Astrocyte (in vitro differentiated cells and primary cell): ENCODE measurements around the gene TRPV2.

Experiments used
- EZH2 ChIP-seq: IDR thresholded peaks from 2 replicates; pipeline ENCODE4 v1.6.1; 2012; ENCODE audit warnings: mild to moderate bottlenecking, low read length, inconsistent platforms; ENCODE audit not compliant: insufficient read depth
- TF ChIP-seq, protein P1 (sequence below): IDR thresholded peaks from 2 replicates; pipeline ENCODE4 v1.5.1; 2011; ENCODE audit warnings: low read depth, mild to moderate bottlenecking, inconsistent platforms, low read length, moderate library complexity; ENCODE audit not compliant: insufficient read depth

- TF ChIP-seq, protein P1, sequence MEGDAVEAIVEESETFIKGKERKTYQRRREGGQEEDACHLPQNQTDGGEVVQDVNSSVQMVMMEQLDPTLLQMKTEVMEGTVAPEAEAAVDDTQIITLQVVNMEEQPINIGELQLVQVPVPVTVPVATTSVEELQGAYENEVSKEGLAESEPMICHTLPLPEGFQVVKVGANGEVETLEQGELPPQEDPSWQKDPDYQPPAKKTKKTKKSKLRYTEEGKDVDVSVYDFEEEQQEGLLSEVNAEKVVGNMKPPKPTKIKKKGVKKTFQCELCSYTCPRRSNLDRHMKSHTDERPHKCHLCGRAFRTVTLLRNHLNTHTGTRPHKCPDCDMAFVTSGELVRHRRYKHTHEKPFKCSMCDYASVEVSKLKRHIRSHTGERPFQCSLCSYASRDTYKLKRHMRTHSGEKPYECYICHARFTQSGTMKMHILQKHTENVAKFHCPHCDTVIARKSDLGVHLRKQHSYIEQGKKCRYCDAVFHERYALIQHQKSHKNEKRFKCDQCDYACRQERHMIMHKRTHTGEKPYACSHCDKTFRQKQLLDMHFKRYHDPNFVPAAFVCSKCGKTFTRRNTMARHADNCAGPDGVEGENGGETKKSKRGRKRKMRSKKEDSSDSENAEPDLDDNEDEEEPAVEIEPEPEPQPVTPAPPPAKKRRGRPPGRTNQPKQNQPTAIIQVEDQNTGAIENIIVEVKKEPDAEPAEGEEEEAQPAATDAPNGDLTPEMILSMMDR, result no peak
- no peak for TF ChIP-seq EZH2
These were observed 9.8 kb downstream of the TRPV2 start for GRCh38 chr17:16425202-16425601.
